ENCODE data around the gene TUBG2.

TUBG2 gene

DNA sequence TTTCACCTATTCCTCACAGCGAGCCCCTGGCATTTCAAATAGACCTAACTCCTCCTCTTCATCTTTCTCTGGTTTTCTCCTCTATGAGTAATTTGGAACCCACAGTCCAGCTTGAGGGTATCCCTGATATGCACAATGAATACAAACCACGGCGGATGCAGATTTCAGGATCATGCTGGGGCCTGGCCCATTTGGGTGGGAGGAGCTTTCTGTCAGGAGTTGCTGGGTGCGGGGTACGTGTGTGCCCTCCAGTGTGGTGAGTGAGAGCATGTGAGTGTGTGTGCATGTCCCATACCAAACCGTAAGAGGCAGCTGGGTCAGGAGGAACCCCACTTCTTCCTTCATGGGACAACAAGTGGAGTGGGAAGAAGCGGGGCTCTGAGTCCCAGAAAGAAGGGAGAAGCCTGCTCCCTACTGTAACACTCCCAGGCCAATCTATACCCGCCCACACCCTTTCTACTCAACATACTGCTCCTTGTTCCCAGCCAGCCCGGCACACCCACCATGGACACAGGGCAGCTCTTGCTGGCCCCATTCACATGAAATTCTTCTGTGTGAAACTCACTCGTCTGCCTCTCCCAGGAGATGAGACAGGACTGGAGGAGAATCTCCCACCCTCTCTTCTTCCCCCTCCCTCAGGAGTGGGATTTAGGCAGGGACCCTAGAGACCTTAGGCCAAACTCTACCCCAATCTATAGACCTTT, 41.7 kb downstream of the TUBG2 start:
- DNase-seq, result no peak

DNA sequence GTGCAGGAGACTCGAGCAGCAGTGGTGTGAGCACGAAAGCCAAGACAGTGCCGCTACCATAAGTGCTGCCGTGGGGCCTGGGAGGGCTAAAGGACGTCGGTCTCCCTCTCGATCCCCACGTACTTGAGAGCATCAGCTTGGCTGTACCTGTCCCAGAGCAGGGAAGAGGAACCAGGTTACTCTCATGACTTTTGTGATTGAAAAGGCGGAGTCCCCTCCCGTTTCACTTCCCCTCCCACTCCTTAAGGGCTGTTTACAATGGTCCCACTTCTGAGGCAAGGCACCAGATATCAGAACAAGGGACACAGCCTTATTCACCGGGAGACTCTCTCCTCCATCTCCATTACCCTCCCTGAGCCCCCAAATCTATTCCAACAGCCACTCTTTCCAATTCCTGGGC, 43.4 kb downstream of the TUBG2 start:
- DNase-seq, result no peak

DNA sequence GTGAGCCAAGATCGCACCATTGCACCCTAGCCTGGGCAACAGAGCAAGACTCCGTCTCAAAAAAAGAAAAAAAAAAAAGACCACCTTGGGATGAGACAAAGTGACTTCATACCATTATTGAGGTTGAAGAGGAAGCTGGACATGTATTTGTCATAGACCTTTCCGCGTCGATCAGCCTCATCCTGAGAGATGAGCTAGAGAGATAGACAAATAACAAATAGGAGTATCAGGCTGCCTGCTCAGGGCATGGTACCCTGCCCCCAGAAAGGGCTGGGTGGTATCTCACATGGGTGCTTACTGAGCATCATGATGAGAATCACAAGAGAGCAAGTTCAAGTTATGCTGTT, 45.4 kb downstream of the TUBG2 start:
- no peak for DNase-seq

DNA sequence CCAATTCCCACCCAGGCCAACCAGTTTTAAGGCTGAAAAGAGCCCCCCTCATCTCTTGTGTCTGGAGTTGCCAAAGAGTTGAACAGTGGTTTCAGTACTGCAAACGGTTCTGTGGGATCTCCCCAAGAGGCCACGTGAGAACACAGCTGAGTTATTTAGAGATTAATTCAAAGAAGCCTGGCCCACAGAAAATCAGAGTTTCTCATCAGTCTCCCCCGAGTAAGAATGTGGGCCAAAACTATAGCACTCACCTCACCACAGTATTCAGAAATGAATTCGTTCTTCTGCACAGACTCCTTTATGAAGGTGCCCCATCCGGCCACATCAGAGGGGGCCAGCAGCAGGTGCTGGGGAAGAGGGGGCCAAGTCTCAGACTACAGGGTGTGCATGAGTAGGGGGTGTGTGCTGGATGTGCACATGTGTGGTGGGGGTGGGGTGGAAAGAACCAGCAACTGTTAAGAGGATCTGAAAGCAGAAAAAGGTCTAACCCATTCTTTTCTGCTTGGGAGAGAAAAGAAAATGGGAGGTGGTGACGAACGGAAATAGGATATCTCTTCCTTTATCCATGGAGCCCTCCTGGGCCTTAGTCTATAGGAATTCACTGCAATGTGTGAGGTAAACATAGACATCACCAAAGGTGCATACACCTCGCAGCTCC, 45.9 kb downstream of the TUBG2 start:
- DNase-seq, result peak; percentile 54

DNA sequence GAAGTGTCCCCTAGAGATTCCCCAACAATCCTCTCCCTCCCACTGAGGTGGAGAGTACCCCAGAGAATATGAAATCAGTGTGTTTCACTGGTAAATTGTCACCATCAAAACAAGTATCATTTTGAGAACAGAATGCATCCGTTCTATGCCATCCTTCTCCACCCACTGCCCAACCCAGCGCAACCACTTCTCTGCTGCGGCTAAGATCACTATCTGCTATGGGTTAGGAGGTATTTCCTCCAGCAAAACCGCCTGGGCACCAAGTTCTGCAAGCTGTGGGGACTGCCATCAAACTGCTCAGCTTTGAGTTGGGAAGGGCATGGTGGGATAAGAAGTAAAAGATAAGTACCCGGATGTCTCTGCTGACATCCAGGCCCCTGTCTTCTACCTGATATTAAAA, 47.6 kb downstream of the TUBG2 start:
- peak; percentile 79 for DNase-seq

DNA sequence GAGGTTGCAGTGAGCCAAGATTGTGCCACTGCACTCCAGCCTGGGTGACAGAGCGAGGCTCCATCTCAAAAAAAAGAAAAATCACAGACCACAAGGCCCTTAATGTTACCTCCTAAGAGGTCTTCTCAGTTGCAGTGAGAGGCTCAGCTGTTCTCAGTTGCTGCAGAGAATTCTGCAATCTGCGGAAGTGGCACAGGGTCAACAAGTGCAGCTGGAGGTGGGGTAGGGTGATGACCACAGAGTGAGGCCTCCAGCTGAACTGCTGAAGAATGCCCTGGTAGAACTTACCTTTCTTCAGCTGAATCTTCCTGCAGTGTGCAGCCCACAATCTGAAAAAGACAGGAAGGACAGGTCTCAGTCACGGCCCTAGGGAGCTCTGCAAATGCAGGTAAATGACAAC, 49.5 kb downstream of the TUBG2 start:
- DNase-seq, result no peak

DNA sequence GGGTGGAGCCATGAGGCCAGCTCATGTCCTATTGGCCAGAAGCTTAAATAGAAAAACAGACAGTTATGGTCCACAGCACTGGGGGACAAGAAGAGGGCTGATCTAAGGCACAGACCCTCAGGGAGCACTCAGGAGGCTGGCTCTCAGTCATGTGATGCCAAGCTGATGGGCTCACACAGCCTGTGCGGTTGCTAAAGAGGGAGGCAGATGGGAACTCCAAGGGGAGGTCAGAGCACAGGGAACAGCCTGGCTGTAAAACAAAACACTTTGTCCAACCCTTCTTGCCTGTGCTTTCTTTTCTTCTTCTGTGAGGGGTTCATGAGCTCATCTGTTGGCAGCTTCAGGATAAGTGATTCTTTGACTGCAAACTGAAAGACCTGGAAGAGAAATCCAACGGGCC, 50.5 kb downstream of the TUBG2 start:
- DNase-seq, result no peak

Data from stimulated activated CD8-positive, alpha-beta memory T cell treated with anti-CD3 and anti-CD28 coated beads, Interleukin-4, amount 100 ng/mL, for 48 hours (primary cell).